HCT116 (cell line): ENCODE results near the gene CACNA1F. TPM values are rescaled to one million over a fixed set of nuclear protein-coding genes. Genes with fewer than 3 reads are reported as not detected.
A peak's percentile ranks its signal among the peaks of the same experiment; 100 is the strongest.

ENCODE experiments used
- ATAC-seq: fragments of 200-7000 bp; cut with Tn5 transposase; 2 replicates; pipeline ENCODE4 v1.9.1; 2020; ENCODE audit warnings: mild to moderate bottlenecking, moderate library complexity
- BruUV-seq: library from RNA; stranded (reverse); fragments of 400-500 nt; replicated peaks from 2 replicates; lab custom pipeline; 2021; lab: Mats Ljungman, UMichigan
- CTCF ChIA-PET: fragments of 300-600 bp; sonication (Branson Sonifier 250); formaldehyde crosslinking; loops from one replicate; lab custom pipeline; 2021; ENCODE audit warnings: antibody characterized with exemption; lab: Charles Lee
- POLR2A ChIA-PET: fragments of 300-600, 350-600 bp; sonication (Branson Sonifier 250); formaldehyde crosslinking; loops from one replicate; lab custom pipeline; 2021; ENCODE audit warnings: antibody characterized with exemption; lab: Charles Lee
- RAD21 ChIA-PET, 2 experiments: fragments of 300-600 bp; sonication (Branson Sonifier 250); formaldehyde crosslinking; loops; one replicate each; lab custom pipeline; 2023; ENCODE audit warnings: low total read pairs in 2 of 2; ENCODE audit not compliant: uncharacterized antibody in 2 of 2, unreplicated experiment in 2 of 2, low non-redundant PET in 1 of 2; lab: Charles Lee
- DNase-seq: peaks from one replicate; pipeline ENCODE4 v3.0.0-alpha.2; 2010; ENCODE audit warnings: low read depth, low spot score
- H2AFZ ChIP-seq: fragments of 200-600 bp; shearing (Covaris generic), sonication (generic); 2 replicates; pipeline ENCODE4 v1.6.1; 2017; ENCODE audit warnings: low read depth, mixed run types, mixed read lengths, antibody characterized with exemption, low read length; ENCODE audit not compliant: poor library complexity, severe bottlenecking
- H3K27ac ChIP-seq: 2 replicates; pipeline ENCODE4 v1.5.1; 2012; ENCODE audit warnings: low read depth, low read length
- H3K27me3 ChIP-seq: fragments of 200-600 bp; sonication (generic); 2 replicates; pipeline ENCODE4 v1.6.1; 2016; ENCODE audit warnings: mixed run types, low read length, mixed read lengths; ENCODE audit not compliant: insufficient read depth
- H3K36me3 ChIP-seq, 2 experiments: fragments of 200-500 bp in 1 of 2; fragments of 200-600 bp in 1 of 2; sonication (Bioruptor generic) in 1 of 2; sonication (generic) in 1 of 2; 2 replicates each; pipeline versions ENCODE4 v1.5.1 to v1.6.1; 2014 to 2016; ENCODE audit warnings: low read length in 2 of 2, inconsistent platforms in 1 of 2, mixed read lengths in 1 of 2, mixed run types in 1 of 2; ENCODE audit not compliant: insufficient read depth in 2 of 2, control insufficient read depth in 1 of 2
- H3K4me1 ChIP-seq, 2 experiments: fragments of 200-600 bp in 1 of 2; sonication (generic) in 1 of 2; 2 replicates each; pipeline versions ENCODE4 v1.5.1 to v1.6.1; 2012 to 2017; ENCODE audit warnings: low read length in 2 of 2, inconsistent platforms in 1 of 2, mild to moderate bottlenecking in 1 of 2, mixed read lengths in 1 of 2, mixed run types in 1 of 2, moderate library complexity in 1 of 2; ENCODE audit not compliant: insufficient read depth in 2 of 2, control insufficient read depth in 1 of 2
- H3K4me2 ChIP-seq: fragments of 200-600 bp; sonication (generic); 2 replicates; pipeline ENCODE4 v1.6.1; 2017; ENCODE audit warnings: mixed run types, low read length, mixed read lengths
- H3K4me3 ChIP-seq, 2 experiments: fragments of 200-600 bp in 1 of 2; sonication (generic) in 1 of 2; replicated peaks in 1 of 2; 2 replicates each; pipeline ENCODE4 v1.5.1; 2011 to 2016; ENCODE audit warnings: low read length in 2 of 2, control low read depth in 1 of 2, low read depth in 1 of 2, mild to moderate bottlenecking in 1 of 2, mixed read lengths in 1 of 2, mixed run types in 1 of 2
- H3K79me2 ChIP-seq: fragments of 200-600 bp; sonication (generic); 2 replicates; pipeline ENCODE4 v1.6.1; 2017; ENCODE audit warnings: mild to moderate bottlenecking, mixed run types, low read length, moderate library complexity, mixed read lengths; ENCODE audit not compliant: insufficient read depth
- H3K9ac ChIP-seq: fragments of 200-600 bp; sonication (generic); 2 replicates; pipeline ENCODE4 v1.6.1; 2016; ENCODE audit warnings: low read length, mixed read lengths
- H3K9me2 ChIP-seq: fragments of 200-600 bp; sonication (generic), shearing (Covaris generic); 2 replicates; pipeline ENCODE4 v1.6.1; 2017; ENCODE audit warnings: mixed run types, mild to moderate bottlenecking, moderate library complexity; ENCODE audit not compliant: insufficient read depth
- H3K9me3 ChIP-seq, 2 experiments: fragments of 200-500 bp in 1 of 2; fragments of 200-600 bp in 1 of 2; sonication (Bioruptor generic) in 1 of 2; sonication (generic) in 1 of 2; 2 replicates each; pipeline ENCODE4 v1.6.1; 2014 to 2017; ENCODE audit warnings: low read length in 2 of 2, mixed read lengths in 2 of 2, inconsistent platforms in 1 of 2, low read depth in 1 of 2, mild to moderate bottlenecking in 1 of 2, mixed run types in 1 of 2, moderate library complexity in 1 of 2; ENCODE audit not compliant: control insufficient read depth in 1 of 2, insufficient read depth in 1 of 2
- H4K20me1 ChIP-seq: fragments of 200-600 bp; sonication (generic), shearing (Covaris generic); 2 replicates; pipeline ENCODE4 v1.6.1; 2017; ENCODE audit warnings: mixed run types, mild to moderate bottlenecking, moderate library complexity; ENCODE audit not compliant: insufficient read depth
- POLR2A ChIP-seq: IDR thresholded peaks from 2 replicates; pipeline ENCODE4 v1.7.0; 2011; ENCODE audit warnings: borderline replicate concordance; ENCODE audit not compliant: insufficient read depth, insufficient read length; ENCODE audit errors: extremely low read depth
- POLR2AphosphoS5 ChIP-seq: IDR thresholded peaks from 2 replicates; pipeline ENCODE4 v1.6.1; 2011; ENCODE audit warnings: mild to moderate bottlenecking, low read depth, low read length, moderate library complexity
- ZFX ChIP-seq: fragments of 450-650 bp; IDR thresholded peaks from 2 replicates; pipeline ENCODE4 v1.6.1; 2017
- intact Hi-C: fragments of 100-400 bp; cut with micrococcal nuclease; formaldehyde crosslinking; loops from 2 replicates; pipeline ENCODE4 v1.10.0; 2022
- total RNA-seq: library from RNA; stranded (reverse); gene quantifications from one replicate; pipeline ENCODE4 v1.2.1, GENCODE V29; 2021; ENCODE audit not compliant: unreplicated experiment
- TF ChIP-seq, protein P1 (sequence below): IDR thresholded peaks from 2 replicates; pipeline ENCODE4 v1.6.1; 2012
- TF ChIP-seq, protein P2 (sequence below), 3 experiments: fragments of 200-600 bp in 1 of 3; sonication (generic) in 1 of 3; IDR thresholded peaks in 2 of 3; conservative IDR thresholded peaks in 1 of 3; 2 replicates each; pipeline ENCODE4 v1.5.1; 2012 to 2017; ENCODE audit warnings: low read depth in 2 of 3, low read length in 2 of 3, antibody characterized with exemption in 1 of 3, borderline replicate concordance in 1 of 3, control low read depth in 1 of 3, mild to moderate bottlenecking in 1 of 3, mixed read lengths in 1 of 3, mixed run types in 1 of 3, moderate library complexity in 1 of 3; ENCODE audit not compliant: insufficient read depth in 1 of 3

CACNA1F gene
- total RNA-seq, 1 experiment from 2014 or later, result not detected

DNA sequence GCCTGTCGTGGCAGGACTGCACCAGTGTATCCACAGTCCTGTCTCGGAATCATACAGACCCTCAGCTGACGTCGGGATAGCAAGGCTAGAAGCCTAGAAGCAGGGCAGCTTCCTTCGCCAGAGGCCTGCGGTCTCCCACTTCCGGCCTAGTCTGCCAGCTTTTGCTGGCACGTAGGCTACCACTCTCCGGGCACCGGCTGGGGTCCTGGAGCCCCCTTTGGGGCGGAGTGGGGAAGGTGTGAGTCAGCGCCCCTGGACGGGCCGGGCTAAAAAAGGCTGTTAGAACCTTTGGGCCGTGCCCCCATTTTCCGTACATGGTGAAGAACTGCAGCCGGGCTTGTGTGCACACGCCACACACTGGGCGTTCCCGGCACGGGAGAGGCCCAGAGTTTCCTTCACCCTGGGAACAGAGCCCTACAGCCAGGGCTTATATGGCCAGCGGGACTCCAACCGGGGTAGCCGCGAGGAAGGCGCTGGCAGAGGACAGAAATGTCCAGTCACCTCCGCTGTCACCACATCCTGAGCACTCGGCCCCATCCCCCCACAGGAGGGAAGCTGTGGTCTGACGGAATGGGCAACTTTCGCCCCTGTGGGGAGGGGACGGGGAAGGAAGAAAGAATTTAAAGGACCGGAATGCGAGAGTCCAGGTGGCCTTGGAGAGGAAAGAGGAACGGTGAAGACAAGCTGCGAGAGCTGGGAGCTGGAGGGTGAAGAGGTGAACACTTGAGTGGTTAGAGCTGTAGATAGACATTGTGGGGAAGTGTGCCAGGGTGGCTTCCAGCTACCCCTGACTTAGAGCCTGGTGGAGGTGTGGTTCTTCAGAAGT lies 66.0 kb downstream of the CACNA1F start:
- Histone ChIP-seq H3K4me3 (peak overlapping the region; percentile 47 to 60), H2AFZ (no peak overlapping the region), H3K9ac (peak overlapping the region; percentile 71), H3K27me3 (no peaks in the 10 kb centered on the region), H3K9me3 (no peaks in the 10 kb centered on the region), H3K27ac (peak overlapping the region; percentile 95), H3K9me2 (no peaks in the 10 kb centered on the region), H3K4me1 (peaks cover 11 to 51% of the 10 kb centered on the region in 2 experiments), H3K36me3 (no peaks in the 10 kb centered on the region), H3K79me2 (peaks cover 4% of the 10 kb centered on the region; the same call in 1 of the 2 replicates), H3K4me2 (peak overlapping the region; percentile 89), H4K20me1 (no peaks in the 10 kb centered on the region)
- BruUV-seq, result TSS peak; percentile 38
- ChIA-PET POLR2A (interaction anchor here (1.1 to 3.0 kb wide), 6 partner anchors 9 to 23 kb away, joined by 3 to 21 read pairs (median 8); no protein-coding TSS in a partner anchor), RAD21 (interaction anchor here in 1 of 2 experiments (1.0 kb wide), 1 partner anchor 481 kb away, joined by 4 read pairs; no protein-coding TSS in a partner anchor), CTCF (interaction anchor here (0.9 to 2.6 kb wide), 6 partner anchors 11 to 26 kb away, joined by 3 to 20 read pairs (median 6); no protein-coding TSS in a partner anchor)
- intact Hi-C loops, result loop anchor here (5.0 to 10.0 kb wide), 2 partner anchors 45 to 122 kb away; partner anchors contain the start of genes GPKOW and TFE3
- TF ChIP-seq POLR2A, result peak; percentile 19
- TF ChIP-seq ZFX, result peak; percentile 28; the same call in 1 of the 2 replicates
- TF ChIP-seq, protein P1, sequence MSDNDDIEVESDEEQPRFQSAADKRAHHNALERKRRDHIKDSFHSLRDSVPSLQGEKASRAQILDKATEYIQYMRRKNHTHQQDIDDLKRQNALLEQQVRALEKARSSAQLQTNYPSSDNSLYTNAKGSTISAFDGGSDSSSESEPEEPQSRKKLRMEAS, result no peak
- TF ChIP-seq, protein P2, sequence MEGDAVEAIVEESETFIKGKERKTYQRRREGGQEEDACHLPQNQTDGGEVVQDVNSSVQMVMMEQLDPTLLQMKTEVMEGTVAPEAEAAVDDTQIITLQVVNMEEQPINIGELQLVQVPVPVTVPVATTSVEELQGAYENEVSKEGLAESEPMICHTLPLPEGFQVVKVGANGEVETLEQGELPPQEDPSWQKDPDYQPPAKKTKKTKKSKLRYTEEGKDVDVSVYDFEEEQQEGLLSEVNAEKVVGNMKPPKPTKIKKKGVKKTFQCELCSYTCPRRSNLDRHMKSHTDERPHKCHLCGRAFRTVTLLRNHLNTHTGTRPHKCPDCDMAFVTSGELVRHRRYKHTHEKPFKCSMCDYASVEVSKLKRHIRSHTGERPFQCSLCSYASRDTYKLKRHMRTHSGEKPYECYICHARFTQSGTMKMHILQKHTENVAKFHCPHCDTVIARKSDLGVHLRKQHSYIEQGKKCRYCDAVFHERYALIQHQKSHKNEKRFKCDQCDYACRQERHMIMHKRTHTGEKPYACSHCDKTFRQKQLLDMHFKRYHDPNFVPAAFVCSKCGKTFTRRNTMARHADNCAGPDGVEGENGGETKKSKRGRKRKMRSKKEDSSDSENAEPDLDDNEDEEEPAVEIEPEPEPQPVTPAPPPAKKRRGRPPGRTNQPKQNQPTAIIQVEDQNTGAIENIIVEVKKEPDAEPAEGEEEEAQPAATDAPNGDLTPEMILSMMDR (IDR thresholded peaks at IDR 0.05 in 2 of 3, conservative IDR thresholded peaks at IDR 0.05 in 1 of 3; ENCODE audit: borderline replicate concordance in 1 of 3, insufficient read depth in 1 of 3, low read depth in 2 of 3, low read length in 2 of 3), result no peak
- peak; percentile 35; the same call in 1 of the 2 replicates for TF ChIP-seq POLR2AphosphoS5
- DNase-seq (no peak), ATAC-seq (peak; percentile 33)
